ENCODE measurements around the gene U2AF1L4.
"Not testable (repeated sequence)": the region's sequence is repeated elsewhere in the genome, so short reads cannot be mapped to it uniquely, and the experiment has no call there.

U2AF1L4 gene

DNA sequence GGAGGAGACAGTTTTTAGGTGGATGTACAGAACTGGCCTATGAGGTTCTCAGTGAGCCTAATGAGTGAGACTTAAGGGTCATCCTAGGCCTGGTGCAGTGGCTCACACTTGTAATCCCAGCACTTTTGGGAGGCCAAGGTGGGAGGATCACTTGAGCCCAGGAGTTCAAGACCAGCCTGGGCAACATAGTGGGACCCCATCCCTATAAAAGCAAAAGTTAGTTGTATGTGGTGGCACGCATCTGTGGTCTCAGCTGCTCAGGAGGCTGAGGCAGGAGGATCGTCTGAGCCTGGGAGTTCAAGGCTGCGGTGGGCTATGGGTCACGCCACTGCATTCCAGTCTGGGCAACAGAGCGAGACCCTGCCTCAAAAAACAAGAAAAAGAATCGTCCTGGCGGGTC is 21.1 kb downstream of the U2AF1L4 start:
- DNase-seq, result not testable (repeated sequence)

DNA sequence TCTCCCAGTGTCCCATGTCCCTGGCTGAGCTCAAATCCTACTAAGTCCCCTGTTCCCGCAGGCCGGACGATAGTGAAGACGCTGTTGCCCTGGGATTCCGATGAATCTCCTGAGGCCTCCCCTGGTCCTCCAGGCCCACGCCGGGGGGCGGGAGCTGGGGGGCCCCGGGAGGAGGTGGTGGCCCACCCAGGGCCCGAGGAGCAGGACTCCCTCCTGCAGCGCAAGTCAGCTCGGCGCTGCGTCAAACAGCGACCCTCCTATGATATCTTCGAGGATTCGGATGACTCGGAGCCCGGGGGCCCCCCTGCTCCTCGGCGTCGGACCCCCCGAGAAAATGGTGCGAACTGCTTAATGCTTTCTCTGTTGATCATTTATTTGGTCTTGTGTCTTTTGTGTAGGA is 21.5 kb downstream of the U2AF1L4 start:
- DNase-seq, result no peak

GRCh38 chr19:35722897-35723296 is 22.3 kb downstream of the U2AF1L4 start:
- DNase-seq, result no peak

GRCh38 chr19:35722461-35722860 is 22.8 kb downstream of the U2AF1L4 start:
- DNase-seq, result no peak

DNA sequence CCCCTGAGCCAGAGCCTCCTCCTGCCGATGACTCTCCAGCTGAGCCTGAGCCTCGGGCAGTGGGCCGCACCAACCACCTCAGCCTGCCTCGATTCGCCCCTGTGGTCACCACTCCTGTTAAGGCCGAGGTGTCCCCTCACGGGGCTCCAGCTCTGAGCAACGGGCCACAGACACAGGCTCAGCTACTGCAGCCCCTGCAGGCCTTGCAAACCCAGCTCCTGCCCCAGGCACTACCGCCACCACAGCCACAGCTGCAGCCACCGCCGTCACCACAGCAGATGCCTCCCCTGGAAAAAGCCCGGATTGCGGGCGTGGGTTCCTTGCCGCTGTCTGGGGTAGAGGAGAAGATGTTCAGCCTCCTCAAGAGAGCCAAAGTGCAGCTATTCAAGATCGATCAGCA is 23.8 kb downstream of the U2AF1L4 start:
- no peak for DNase-seq

- no peak for DNase-seq
Observed at GRCh38 chr19:35720648-35721047, 24.6 kb downstream of the U2AF1L4 start.

- DNase-seq, result no peak
Observed at GRCh38 chr19:35720163-35720524, 25.1 kb downstream of the U2AF1L4 start.

DNA sequence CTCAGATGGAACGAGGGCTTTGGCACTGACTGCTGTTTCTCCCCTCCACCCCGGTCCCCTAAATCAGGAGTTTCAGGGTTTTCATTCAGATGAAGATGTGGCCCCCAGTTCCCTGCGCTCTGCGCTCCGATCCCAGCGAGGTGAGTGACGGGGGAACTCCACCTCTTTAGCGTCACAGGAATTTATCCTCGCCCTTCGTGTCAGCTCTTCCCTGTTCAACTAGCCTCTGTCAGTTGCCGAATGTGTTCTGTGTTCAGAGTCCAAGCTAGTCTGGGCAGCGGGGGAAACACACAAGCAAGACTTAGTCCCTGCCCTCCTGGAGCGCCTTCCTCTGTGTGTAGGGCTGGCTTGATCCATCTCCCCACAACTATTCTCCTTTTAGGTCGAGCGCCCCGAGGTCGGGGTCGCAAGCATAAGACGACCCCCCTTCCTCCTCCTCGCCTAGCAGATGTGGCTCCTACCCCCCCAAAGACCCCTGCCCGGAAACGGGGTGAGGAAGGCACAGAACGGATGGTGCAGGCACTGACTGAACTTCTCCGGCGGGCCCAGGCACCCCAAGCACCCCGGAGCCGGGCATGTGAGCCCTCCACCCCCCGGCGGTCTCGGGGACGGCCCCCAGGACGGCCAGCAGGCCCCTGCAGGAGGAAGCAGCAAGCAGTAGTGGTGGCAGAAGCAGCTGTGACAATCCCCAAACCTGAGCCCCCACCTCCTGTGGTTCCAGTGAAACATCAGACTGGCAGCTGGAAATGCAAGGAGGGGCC is 25.6 kb downstream of the U2AF1L4 start:
- DNase-seq, result no peak

DNA sequence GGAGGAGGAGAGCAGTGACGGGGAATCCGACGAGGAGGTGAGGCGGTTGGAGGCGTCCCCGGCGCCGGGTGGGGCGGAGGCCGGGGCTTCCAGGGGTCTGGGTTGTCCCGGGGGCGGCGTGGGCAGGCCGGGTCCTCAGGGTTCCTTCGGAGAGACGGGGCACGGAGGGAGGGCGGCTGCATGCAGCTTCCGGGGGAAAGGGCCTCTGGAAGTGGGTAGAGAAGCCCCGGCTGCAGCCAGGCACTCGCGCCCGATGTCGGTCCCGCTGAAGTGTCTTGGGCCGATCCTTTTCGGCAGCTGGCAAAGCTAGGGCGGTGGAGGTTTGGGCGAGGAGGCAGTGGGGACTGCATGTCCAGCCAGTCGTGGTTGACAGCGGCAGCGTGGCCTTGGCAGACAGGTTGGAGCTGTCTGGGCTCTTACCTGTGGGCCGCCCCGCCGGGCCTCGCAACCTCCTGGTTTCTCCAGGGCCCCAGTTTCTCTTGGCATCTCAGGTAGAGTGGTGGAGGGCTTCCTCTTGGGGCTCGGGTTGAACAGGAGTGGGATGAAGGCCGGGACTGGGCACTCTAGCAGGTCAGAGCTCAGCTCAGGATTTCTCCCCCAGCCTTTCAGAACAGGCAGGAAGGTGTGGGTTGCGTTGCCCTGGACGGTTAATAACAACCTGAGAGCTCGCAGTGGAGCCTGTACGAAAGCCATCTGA is 26.7 kb downstream of the U2AF1L4 start:
- no peak for DNase-seq

GRCh38 chr19:35717665-35718344 is 27.4 kb downstream of the U2AF1L4 start, which contains the start of gene KMT2B:
Gene KMT2B (plus strand): TSS chr19:35718003. CDS start chr19:35718019, 16 bp downstream.
- peak in 1 of 2 donors; percentile 84 for DNase-seq

- DNase-seq, result peak; percentile 85 to 93
Observed at GRCh38 chr19:35716801-35717664, 28.2 kb downstream of the U2AF1L4 start.

GRCh38 chr19:35715981-35716800 is 29.0 kb downstream of the U2AF1L4 start:
- no peak for DNase-seq

DNA sequence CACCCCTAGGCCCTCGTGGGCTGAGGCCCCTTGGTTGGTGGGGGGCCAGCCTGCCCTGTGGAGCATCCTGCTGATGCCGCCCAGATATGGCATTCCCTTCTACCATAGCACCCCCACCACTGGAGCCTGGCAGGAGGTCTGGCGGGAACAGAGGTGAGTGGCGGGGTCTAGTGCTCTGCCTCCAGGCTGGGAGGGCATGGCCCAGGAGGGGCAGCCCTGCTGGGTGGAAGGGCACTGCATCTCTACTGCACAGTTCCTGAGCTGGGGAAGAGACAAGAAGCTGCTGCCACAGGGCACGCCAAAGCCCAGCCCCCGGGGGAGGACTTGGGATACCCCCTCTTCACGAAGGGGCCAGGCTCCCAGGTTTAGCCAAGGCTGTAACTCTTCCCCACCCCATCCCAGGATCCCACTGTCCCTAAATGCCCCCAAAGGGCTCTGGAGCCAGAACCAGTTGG is 29.8 kb downstream of the U2AF1L4 start:
- no peak for DNase-seq

DNA sequence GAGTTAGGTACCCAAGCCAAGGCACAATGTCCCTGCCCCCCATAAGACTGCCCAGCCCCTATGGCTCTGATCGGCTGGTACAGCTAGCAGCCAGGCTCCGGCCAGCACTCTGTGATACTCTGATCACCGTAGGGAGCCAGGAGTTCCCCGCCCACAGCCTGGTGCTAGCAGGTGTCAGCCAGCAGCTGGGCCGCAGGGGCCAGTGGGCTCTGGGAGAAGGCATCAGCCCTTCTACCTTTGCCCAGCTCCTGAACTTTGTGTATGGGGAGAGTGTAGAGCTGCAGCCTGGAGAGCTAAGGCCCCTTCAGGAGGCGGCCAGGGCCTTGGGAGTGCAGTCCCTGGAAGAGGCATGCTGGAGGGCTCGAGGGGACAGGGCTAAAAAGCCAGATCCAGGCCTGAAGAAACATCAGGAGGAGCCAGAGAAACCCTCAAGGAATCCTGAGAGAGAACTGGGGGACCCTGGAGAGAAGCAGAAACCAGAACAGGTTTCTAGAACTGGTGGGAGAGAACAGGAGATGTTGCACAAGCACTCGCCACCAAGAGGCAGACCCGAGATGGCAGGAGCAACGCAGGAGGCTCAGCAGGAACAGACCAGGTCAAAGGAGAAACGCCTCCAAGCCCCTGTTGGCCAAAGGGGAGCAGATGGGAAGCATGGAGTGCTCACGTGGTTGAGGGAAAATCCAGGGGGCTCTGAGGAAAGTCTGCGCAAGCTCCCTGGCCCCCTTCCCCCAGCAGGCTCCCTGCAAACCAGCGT is 30.4 kb downstream of the U2AF1L4 start:
- no peak for DNase-seq

GRCh38 chr19:35713904-35714495 is 31.2 kb downstream of the U2AF1L4 start:
- no peak for DNase-seq

GRCh38 chr19:35713506-35713850 is 31.7 kb downstream of the U2AF1L4 start:
- no peak for DNase-seq

DNA sequence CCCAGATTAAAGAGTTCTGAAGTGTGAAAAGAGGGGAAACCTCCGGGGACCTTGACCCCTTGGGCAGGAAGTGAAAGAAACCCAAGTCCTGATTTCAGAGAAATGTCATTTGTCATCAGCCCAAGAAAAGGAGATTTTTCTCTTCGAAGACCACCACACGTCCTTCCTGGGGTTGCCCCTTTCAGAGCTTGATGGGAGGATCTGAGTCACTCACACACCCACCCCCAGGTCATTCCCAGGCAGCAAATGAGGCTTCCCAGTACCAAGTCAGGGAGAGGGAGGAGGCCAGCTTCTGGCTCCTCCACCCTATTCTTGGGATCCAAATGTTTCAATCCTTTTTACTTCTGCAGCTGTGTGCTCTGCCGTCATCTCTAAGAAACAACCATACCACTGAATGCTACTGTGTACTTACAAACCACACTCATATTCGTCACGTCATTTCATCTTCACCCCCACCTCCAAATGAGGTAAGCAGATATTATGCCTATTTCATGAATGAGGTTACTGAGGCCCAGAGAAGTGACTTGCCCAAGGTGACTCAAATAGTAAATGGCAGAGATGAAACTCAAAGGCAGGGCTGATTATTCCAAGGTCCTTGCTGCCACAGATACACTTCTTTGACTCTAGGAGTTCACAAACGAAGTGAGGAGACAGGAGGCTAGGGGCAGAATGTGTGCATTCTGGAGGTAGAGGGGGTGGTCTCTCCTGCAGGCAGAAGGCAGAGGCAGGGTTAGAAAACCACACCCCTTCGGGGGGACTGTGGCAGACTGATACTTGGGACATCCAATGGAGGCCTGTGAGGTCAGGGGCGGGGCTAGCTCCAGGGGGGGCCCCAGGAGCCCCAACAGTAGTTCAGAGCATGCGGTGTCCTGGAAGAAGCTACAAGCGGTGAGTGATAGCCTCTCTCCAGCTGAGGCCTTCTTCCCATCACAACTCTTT is 32.4 kb downstream of the U2AF1L4 start:
- no peak for DNase-seq

DNA sequence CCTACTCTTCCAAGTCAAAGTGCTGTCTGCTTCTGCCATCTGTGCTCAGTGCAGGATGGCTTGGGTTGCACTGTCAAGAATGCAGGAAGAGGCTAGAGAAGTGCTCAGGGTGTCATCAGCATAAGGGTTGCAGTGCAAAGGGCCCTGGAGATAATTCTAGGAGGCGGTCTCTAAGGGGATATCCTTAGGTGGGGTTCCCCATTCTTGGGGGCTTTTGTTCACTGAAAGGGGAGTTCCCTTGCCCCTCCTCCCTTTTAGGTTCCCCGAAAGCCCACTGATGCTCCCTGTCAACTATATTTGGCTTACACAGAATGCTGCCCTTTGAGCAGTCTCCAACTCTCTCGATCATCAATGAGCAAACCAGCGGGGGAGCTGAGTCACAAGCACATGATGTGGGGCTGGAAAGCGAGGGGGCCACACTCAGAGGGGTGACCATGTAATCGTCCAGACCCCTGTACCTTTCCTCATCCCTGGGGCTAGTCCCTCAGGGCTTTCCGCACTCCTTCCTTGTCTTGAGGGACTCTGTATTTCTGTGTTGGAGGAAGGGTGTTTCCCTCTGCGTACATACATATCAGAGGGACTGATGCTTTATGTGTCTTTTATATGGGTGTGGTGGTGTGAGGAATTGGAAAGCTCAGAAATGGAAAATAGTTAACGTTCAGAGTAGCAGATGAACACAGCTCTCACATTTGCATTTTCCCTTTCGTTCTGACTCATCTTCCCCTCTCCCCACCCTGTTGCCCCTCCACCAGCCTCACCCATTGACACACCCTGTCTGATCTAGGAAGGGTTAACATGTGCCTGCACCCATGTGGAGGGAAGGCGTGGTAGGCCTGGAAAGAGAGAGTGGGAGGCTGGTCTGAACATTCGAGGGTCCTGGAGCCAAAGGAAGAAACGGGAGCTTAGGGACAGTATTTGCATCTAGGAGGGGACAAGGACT is 34.2 kb downstream of the U2AF1L4 start:
- DNase-seq, result no peak

All from bone marrow (tissue), 2 donors.